Activated naive CD8-positive, alpha-beta T cell treated with anti-CD3 and anti-CD28 coated beads, Interleukin-2, amount 50 U/mL, for 16 hours (primary cell): ENCODE results near the gene LRP1B.

Experiments used
- DNase-seq: peaks from one replicate; pipeline ENCODE4 v3.0.0-alpha.2; 2020; ENCODE audit warnings: low read depth, low spot score

Gene LRP1B

GRCh38 chr2:140273958-140274357 is 1856.9 kb downstream of the LRP1B start:
- no peak for DNase-seq

GRCh38 chr2:140273408-140273807 is 1857.4 kb downstream of the LRP1B start:
- no peak for DNase-seq

- no peak for DNase-seq
Observed at GRCh38 chr2:140270224-140270623, 1860.6 kb downstream of the LRP1B start.

GRCh38 chr2:140269000-140269399 is 1861.8 kb downstream of the LRP1B start:
- DNase-seq = no peak

- no peak for DNase-seq
Observed at GRCh38 chr2:140262908-140263307, 1867.9 kb downstream of the LRP1B start.

GRCh38 chr2:140257692-140258300 is 1873.0 kb downstream of the LRP1B start:
- no peak for DNase-seq

GRCh38 chr2:140256080-140256479 is 1874.7 kb downstream of the LRP1B start:
- no peak for DNase-seq

- no peak for DNase-seq
Observed at GRCh38 chr2:140249821-140250220, 1881.0 kb downstream of the LRP1B start.

GRCh38 chr2:140248623-140249022 is 1882.2 kb downstream of the LRP1B start:
- DNase-seq = no peak

- DNase-seq = no peak
Observed at GRCh38 chr2:140247451-140248195, 1883.2 kb downstream of the LRP1B start.

GRCh38 chr2:140246957-140247356 is 1883.9 kb downstream of the LRP1B start:
- DNase-seq = no peak

- DNase-seq = no peak
Observed at GRCh38 chr2:140246058-140246457, 1884.8 kb downstream of the LRP1B start.

GRCh38 chr2:140242889-140243288 is 1887.9 kb downstream of the LRP1B start:
- DNase-seq = no peak

GRCh38 chr2:140234116-140234515 is 1896.7 kb downstream of the LRP1B start:
- DNase-seq = no peak

GRCh38 chr2:140210963-140211362 is 1919.9 kb downstream of the LRP1B start:
- no peak for DNase-seq

GRCh38 chr2:140205093-140205492 is 1925.7 kb downstream of the LRP1B start:
- no peak for DNase-seq

GRCh38 chr2:140203347-140203746 is 1927.5 kb downstream of the LRP1B start:
- no peak for DNase-seq

- DNase-seq = no peak
Observed at GRCh38 chr2:140201572-140201971, 1929.2 kb downstream of the LRP1B start.

- DNase-seq = no peak
Observed at GRCh38 chr2:140200764-140201163, 1930.1 kb downstream of the LRP1B start.

GRCh38 chr2:140200307-140200706 is 1930.5 kb downstream of the LRP1B start:
- DNase-seq = no peak

GRCh38 chr2:140199312-140199711 is 1931.5 kb downstream of the LRP1B start:
- DNase-seq = no peak

- DNase-seq = no peak
Observed at GRCh38 chr2:140187086-140187485, 1943.7 kb downstream of the LRP1B start.

- no peak for DNase-seq
Observed at GRCh38 chr2:140186313-140186712, 1944.5 kb downstream of the LRP1B start.
